ENCODE data around the gene GPR25.
"Not testable (repeated sequence)": the region's sequence is repeated elsewhere in the genome, so short reads cannot be mapped to it uniquely, and the experiment has no call there.

GPR25 gene

DNA sequence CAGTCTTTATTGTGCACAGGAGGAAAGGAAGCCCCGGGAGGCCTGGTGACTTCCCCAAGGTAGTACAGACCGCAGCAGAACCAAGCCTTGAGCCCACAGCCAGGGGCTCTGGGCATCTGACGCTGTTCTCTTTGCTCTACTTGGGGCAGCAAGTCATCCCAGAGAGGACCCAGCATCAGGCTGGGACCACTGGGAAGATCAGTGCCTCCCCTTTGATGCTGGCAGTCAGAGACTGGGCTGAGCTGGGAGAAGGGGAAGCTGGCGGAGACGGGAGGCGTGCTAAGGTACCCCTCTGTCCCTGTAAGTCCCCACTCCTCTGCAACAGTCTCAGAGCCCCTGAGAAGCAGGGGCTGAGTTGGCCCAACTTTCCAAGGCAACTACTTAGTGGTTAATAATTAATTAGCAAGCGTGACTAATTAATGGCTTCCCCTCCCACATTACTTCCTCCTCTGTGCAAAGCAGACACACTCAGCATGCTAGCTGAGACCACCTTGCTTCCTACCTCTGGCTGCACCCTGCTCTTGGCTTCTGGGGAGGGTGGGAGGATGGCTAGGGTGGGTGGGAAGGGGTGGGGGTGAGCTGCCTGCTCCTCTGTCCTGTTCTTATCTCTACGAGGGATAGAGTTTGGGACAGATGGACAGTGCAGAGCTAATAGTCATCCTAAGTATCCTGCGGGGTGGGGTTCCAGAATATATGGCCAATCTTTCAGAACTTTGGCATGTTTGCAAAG, 23.2 kb downstream of the GPR25 start:
- no peak for DNase-seq

GRCh38 chr1:200896531-200897196, 23.9 kb downstream of the GPR25 start:
- DNase-seq = no peak

GRCh38 chr1:200897259-200897658, 24.5 kb downstream of the GPR25 start:
- DNase-seq = no peak

GRCh38 chr1:200899015-200899386, 26.2 kb downstream of the GPR25 start:
- DNase-seq = no peak

GRCh38 chr1:200899451-200899915, 26.7 kb downstream of the GPR25 start:
- no peak for DNase-seq

DNA sequence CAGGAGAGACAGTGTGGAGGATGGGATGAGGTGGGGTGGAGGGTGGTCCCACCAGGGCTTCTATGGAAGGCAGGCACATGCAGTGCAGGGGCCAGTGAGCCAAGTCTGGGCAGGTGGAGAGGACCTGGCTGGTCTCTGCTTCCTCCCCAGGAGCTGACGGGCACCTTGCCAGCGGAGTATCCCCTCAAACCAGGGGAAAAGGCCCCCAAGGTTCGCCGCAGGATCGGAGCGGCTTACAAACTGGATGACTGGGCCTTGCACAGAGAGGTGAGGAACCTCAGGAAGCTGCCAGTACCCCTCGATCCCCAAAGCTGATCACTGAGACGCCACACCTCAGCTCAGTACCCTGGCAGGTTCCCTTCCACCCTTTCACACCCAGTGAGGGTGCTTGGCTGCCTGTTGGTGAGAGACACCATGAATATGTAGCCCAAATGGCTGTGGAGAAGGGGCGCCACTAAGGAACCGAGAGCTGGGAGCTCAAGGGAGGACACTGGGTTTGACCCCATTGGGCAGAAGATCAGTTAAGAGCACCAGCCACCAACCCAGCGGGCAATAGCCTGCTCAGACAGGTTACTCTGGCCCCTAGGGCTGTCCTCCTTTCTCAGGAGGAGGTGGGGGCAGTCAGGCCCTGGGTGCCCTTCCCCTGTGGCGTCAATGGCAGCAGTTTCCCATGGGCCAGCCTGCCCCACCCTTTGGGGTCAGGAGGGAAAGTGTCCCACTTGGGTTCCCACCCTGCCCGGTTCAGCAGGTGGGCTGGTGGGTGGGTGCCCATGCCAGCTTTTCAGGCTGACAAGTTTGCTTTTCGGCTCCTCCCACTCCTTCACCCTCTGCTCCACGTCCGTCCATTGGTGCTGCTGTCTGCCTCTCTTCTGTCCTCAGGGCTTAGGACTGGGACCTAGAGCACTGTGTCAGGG, 27.4 kb downstream of the GPR25 start:
- no peak for DNase-seq

- no peak for DNase-seq
These were observed 28.1 kb downstream of the GPR25 start for GRCh38 chr1:200900877-200901276.

DNA sequence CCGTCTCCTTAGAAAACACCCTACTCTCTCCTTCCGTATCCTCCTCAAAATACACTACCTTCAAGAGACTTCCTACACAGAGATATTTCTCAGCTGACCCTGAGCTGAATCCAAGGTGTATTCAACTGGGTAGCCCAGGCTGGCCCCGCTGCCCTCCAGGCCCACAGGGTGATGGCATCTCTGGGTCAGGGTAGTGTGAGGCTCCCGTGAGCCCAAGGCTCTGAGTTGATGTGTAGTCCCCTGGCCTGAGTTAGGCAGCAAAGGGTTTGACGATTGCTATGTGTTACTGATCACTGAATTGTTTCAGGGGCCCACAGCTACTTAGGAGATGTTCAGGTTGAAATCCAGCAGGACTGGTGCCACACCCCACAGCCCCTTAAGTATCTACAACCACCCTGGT, 28.6 kb downstream of the GPR25 start:
- DNase-seq = no peak

GRCh38 chr1:200901796-200902444, 29.1 kb downstream of the GPR25 start:
- no peak for DNase-seq

GRCh38 chr1:200903793-200904192, 31.0 kb downstream of the GPR25 start:
- no peak for DNase-seq

GRCh38 chr1:200904772-200905171, 32.0 kb downstream of the GPR25 start:
- DNase-seq = no peak

GRCh38 chr1:200905411-200906052, 32.8 kb downstream of the GPR25 start:
- no peak for DNase-seq

DNA sequence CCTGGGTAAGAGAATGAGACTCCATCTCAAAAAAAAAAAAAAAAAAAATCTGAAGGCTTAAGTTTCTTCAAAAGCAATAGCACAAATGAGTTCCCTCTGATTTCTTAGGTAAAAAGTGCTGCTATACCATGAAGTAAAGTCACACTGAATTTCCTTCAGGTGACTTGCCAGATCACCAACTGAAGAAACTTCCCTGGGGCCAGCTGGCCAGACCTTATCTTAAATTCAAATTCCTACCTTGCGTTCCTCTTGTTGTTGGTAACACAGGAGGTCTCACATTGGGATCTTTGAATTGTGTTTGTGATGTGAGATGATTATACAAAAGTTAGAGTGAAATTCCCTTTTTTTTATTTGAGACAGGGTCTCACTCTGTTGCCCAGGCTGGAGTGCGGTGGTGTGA, 33.7 kb downstream of the GPR25 start:
- no peak for DNase-seq

DNA sequence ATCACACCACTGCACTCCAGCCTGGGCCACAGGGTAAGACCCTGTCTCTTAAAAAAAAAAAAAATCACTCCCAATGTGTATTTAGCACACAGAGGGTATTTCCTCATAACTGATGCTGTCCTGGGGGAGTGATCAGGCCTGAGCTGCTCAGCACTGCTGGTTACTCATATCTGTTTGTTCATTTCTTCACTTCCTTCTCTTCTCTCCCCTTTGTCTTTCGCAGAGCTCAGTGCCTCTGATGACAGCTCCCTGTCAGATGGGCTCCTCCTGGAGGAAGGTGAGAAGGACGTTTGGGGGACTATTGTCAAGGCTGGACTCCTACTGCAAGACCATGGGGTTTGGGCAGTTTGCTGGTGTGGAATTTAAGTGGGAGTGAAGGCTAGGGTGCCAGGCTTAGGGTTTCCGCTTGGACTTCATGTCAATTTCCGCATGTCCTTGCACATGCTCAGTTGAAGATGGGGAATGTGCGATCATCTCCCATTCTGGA, 34.9 kb downstream of the GPR25 start:
- DNase-seq = no peak

GRCh38 chr1:200908191-200908868, 35.5 kb downstream of the GPR25 start:
- no peak for DNase-seq

GRCh38 chr1:200909071-200909470, 36.3 kb downstream of the GPR25 start:
- no peak for DNase-seq

GRCh38 chr1:200909757-200910239, 37.0 kb downstream of the GPR25 start:
- no peak for DNase-seq

DNA sequence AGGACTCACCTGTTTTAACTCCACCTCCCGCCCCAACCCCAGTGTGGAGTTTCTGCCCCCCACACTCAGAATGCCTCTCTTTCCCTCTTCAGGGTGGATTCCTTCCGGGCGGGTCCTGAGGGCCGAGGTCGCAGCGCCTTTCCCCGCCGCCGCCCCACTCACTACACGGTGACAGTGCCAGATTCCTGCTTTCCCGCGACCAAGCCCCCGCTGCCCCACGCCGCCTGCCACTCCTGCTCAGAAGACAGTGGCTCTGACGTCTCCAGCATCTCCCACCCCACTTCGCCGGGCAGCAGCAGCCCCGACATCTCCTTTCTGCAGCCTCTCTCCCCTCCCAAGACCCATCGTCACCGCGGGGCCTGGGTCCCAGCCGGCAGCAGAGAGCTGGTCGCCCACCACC, 38.6 kb downstream of the GPR25 start:
- no peak for DNase-seq

DNA sequence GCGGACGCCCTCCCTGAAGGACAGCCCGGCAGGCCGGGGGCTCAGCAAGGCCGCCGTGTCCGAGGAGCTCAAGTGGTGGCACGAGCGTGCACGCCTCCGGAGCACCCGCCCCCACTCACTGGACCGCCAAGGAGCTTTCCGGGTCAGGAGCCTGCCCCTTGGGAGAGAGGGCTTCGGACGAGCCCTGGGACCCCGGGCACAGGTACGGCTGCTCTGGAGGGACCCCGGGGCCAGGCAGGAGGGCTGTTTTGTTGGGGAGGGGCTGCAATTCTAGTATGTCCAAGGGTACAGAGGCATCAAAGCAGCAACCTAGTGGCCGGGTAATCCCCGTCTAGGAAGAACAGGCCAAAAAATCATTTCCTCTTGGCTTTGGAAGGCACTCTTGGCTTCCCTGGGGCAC, 39.2 kb downstream of the GPR25 start:
- DNase-seq = not testable (repeated sequence)

- DNase-seq = no peak
These were observed 40.1 kb downstream of the GPR25 start for GRCh38 chr1:200912737-200913407.

GRCh38 chr1:200916152-200916551, 43.4 kb downstream of the GPR25 start:
- DNase-seq = no peak

Measured in NCI-H1092 (cell line).